Uterine smooth muscle cell (primary cell): ENCODE data around the gene KLHDC4. TPM values are rescaled to one million over a fixed set of nuclear protein-coding genes. Genes with fewer than 3 reads are reported as not detected.

Experiments used
- total RNA-seq: library from RNA; depleted of rRNA; stranded (reverse); fragments of >200 nt; gene quantifications from 2 replicates; pipeline ENCODE4 v1.2.3, GENCODE V29; 2014

KLHDC4 gene
- total RNA-seq = 27.0 and 31.7 TPM in 2 replicates

GRCh38 chr16:87765776-87766484 lies at the start of gene KLHDC4:
Gene KLHDC4, minus strand, starts transcription at chr16:87765986. Its CDS starts 96 bp downstream, at chr16:87765890.

Other genes with a start within 250 kb of the KLHDC4 start
- not detected in 2 replicates for gene JPH3, start 163.5 kb downstream of the KLHDC4 start, total RNA-seq
- 30.3 and 41.1 TPM in 2 replicates for gene SLC7A5, start 103.5 kb upstream of the KLHDC4 start, total RNA-seq
- gene CA5A, start 170.5 kb upstream of the KLHDC4 start, total RNA-seq = not detected in 2 replicates
- 23.2 and 38.5 TPM in 2 replicates for gene BANP, start 185.4 kb upstream of the KLHDC4 start, total RNA-seq